PFSK-1 (cell line): Measurements from ENCODE around the gene SCUBE1.

Source experiments
- FOXP2 ChIP-seq: optimal IDR thresholded peaks from 2 replicates; pipeline ENCODE3; 2011; ENCODE audit warnings: borderline replicate concordance, control low read depth, inconsistent platforms; ENCODE audit not compliant: insufficient read depth; ENCODE audit errors: extremely low read length, extremely low read depth
- POLR2AphosphoS5 ChIP-seq: IDR thresholded peaks from 2 replicates; pipeline ENCODE4 v1.6.1; 2012; ENCODE audit warnings: low read depth, mild to moderate bottlenecking, control low read depth, low read length, moderate library complexity
- SIN3A ChIP-seq: IDR thresholded peaks from 2 replicates; pipeline ENCODE4 v1.6.1; 2012; ENCODE audit warnings: mild to moderate bottlenecking, low read length, moderate library complexity, borderline replicate concordance; ENCODE audit not compliant: insufficient read depth
- TAF1 ChIP-seq: IDR thresholded peaks from 2 replicates; pipeline ENCODE4 v1.6.1; 2012; ENCODE audit warnings: low read length, control low read depth, borderline replicate concordance; ENCODE audit not compliant: insufficient read depth
- TF ChIP-seq, protein P1 (sequence below), 2 experiments: IDR thresholded peaks; 2 replicates each; pipeline versions ENCODE4 v1.6.1 to v1.8.0; 2011 to 2012; ENCODE audit warnings: low read depth in 2 of 2, low read length in 2 of 2, control low read depth in 1 of 2, inconsistent platforms in 1 of 2, mild to moderate bottlenecking in 1 of 2, moderate library complexity in 1 of 2; ENCODE audit not compliant: insufficient read depth in 1 of 2

DNA sequence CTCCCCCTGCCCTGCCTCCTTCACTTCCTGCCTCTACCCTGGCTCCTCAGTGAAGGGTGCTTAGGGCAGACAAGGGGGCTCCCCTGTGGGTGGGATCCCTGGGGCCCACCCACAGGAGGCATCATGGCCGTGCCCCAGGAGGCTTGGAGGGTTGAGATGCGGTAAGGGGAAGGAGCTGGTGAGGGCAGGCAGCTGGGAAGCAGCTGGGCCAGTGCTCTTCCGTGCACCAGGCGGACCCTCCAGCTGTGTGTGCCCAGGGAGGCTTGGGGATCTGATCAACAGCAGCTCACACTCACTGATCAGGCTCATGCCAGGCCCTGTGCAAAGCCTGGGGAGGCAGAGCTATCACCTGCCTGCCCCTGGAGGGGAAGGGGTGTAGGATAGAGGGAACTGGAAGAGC, 97.0 kb downstream of the SCUBE1 start:
- no peak for TF ChIP-seq POLR2AphosphoS5
- TF ChIP-seq FOXP2: no peak
- no peak for TF ChIP-seq TAF1
- TF ChIP-seq, protein P1, sequence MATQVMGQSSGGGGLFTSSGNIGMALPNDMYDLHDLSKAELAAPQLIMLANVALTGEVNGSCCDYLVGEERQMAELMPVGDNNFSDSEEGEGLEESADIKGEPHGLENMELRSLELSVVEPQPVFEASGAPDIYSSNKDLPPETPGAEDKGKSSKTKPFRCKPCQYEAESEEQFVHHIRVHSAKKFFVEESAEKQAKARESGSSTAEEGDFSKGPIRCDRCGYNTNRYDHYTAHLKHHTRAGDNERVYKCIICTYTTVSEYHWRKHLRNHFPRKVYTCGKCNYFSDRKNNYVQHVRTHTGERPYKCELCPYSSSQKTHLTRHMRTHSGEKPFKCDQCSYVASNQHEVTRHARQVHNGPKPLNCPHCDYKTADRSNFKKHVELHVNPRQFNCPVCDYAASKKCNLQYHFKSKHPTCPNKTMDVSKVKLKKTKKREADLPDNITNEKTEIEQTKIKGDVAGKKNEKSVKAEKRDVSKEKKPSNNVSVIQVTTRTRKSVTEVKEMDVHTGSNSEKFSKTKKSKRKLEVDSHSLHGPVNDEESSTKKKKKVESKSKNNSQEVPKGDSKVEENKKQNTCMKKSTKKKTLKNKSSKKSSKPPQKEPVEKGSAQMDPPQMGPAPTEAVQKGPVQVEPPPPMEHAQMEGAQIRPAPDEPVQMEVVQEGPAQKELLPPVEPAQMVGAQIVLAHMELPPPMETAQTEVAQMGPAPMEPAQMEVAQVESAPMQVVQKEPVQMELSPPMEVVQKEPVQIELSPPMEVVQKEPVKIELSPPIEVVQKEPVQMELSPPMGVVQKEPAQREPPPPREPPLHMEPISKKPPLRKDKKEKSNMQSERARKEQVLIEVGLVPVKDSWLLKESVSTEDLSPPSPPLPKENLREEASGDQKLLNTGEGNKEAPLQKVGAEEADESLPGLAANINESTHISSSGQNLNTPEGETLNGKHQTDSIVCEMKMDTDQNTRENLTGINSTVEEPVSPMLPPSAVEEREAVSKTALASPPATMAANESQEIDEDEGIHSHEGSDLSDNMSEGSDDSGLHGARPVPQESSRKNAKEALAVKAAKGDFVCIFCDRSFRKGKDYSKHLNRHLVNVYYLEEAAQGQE (IDR thresholded peaks at IDR 0.05; ENCODE audit: insufficient read depth in 1 of 2, low read depth in 2 of 2, low read length in 2 of 2): no peak
- TF ChIP-seq SIN3A: no peak
